NB4 (cell line): Measurements from ENCODE around the gene RBBP8NL.

Experiments used
- CTCF ChIP-seq: IDR thresholded peaks from one replicate; pipeline ENCODE4 v1.5.1; 2012; ENCODE audit warnings: low read depth, low read length
- MAX ChIP-seq: IDR thresholded peaks from 2 replicates; pipeline ENCODE4 v1.6.1; 2011; ENCODE audit warnings: low read depth, low read length
- MYC ChIP-seq: IDR thresholded peaks from 2 replicates; pipeline ENCODE4 v1.6.1; 2011; ENCODE audit warnings: low read depth, low read length
- POLR2A ChIP-seq: IDR thresholded peaks from 2 replicates; pipeline ENCODE4 v1.6.1; 2011; ENCODE audit warnings: mild to moderate bottlenecking; ENCODE audit not compliant: insufficient read length; ENCODE audit errors: extremely low read depth

- no peak for TF ChIP-seq CTCF
- TF ChIP-seq MYC = no peak
- no peak for TF ChIP-seq MAX
- no peak for TF ChIP-seq POLR2A
These were observed 57.1 kb downstream of the RBBP8NL start for GRCh38 chr20:62370115-62370806.
